UCSD-AML1 (cell line): ENCODE data around the gene PRR30.

Experiments
- DNase-seq: peaks from one replicate; lab custom pipeline; 2025; ENCODE audit not compliant: unreplicated experiment; lab: John Stamatoyannopoulos, UW

Gene PRR30

GRCh38 chr2:27100036-27100435, 39.2 kb downstream of the PRR30 start:
- no peak for DNase-seq

- no peak for DNase-seq
Observed at GRCh38 chr2:27099334-27099955, 39.8 kb downstream of the PRR30 start.

- no peak for DNase-seq
Observed at GRCh38 chr2:27097341-27097740, 41.9 kb downstream of the PRR30 start.

GRCh38 chr2:27096748-27097297, 42.4 kb downstream of the PRR30 start:
- DNase-seq = peak; percentile 22

- DNase-seq = peak; percentile 50
Observed at GRCh38 chr2:27095745-27096651, 43.2 kb downstream of the PRR30 start.

GRCh38 chr2:27095427-27095744, 43.8 kb downstream of the PRR30 start:
- DNase-seq = no peak

GRCh38 chr2:27094353-27094984, 44.7 kb downstream of the PRR30 start:
- no peak for DNase-seq

- no peak for DNase-seq
Observed at GRCh38 chr2:27093430-27094352, 45.5 kb downstream of the PRR30 start.

- DNase-seq = peak; percentile 52
Observed at GRCh38 chr2:27092696-27093429, 46.3 kb downstream of the PRR30 start.

- DNase-seq = no peak
Observed at GRCh38 chr2:27091746-27092695, 47.2 kb downstream of the PRR30 start.

GRCh38 chr2:27089111-27089954, 49.9 kb downstream of the PRR30 start:
- DNase-seq = no peak

GRCh38 chr2:27088634-27089033, 50.6 kb downstream of the PRR30 start:
- no peak for DNase-seq

- no peak for DNase-seq
Observed at GRCh38 chr2:27087823-27088410, 51.3 kb downstream of the PRR30 start.
